ENCODE measurements around the gene PFKL. TPM values are rescaled to one million over a fixed set of nuclear protein-coding genes. Genes with fewer than 3 reads are reported as not detected.

PFKL gene
- total and polyA plus RNA-seq, 8 donors = 80.3 to 116 (median 93.5) TPM

DNA sequence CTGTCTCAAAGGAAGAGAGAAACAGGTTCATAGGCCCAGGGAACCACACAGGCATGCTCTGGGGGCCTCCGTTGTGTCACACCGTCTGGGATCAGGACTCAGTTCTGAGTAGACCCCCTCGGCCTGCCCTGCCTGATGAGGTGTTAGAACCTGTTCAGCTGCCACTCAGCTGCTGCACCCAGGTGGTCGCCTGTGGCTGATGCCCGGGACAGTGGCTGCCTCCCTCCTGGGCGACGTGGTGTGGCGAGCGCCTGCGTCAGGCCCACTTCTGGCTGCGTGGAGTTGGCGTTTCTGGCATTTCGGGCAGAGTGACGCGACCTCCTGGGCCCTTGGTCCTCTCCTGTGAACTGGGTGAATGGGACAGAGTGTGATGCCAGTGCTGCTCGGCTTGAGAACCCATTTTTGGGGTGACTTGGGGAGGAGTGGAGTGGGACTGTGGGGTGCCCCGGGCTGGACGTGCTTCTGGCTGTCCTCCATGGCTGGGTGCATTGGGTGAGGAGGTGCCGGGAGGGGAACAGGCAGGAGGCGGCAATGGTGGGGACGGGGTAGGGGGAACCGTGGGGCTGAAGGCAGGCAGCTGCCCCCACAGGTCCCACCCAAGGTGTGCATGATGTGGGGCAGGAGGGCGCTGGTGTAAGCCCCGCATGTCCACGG is 28.5 kb downstream of the PFKL start:
- TF ChIP-seq, protein P1, sequence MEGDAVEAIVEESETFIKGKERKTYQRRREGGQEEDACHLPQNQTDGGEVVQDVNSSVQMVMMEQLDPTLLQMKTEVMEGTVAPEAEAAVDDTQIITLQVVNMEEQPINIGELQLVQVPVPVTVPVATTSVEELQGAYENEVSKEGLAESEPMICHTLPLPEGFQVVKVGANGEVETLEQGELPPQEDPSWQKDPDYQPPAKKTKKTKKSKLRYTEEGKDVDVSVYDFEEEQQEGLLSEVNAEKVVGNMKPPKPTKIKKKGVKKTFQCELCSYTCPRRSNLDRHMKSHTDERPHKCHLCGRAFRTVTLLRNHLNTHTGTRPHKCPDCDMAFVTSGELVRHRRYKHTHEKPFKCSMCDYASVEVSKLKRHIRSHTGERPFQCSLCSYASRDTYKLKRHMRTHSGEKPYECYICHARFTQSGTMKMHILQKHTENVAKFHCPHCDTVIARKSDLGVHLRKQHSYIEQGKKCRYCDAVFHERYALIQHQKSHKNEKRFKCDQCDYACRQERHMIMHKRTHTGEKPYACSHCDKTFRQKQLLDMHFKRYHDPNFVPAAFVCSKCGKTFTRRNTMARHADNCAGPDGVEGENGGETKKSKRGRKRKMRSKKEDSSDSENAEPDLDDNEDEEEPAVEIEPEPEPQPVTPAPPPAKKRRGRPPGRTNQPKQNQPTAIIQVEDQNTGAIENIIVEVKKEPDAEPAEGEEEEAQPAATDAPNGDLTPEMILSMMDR (IDR thresholded peaks at IDR 0.05) = no peak
- intact Hi-C loops (cut with DNase I) = no loop called here
- no peak overlapping the region for H3K4me3 ChIP-seq

GRCh38 chr21:44329086-44329889 is 29.4 kb downstream of the PFKL start:
- TF ChIP-seq, protein P1 (IDR thresholded peaks at IDR 0.05) = no peak
- intact Hi-C loops (cut with DNase I) = no loop called here
- peaks cover 0 to 4% of the 10 kb centered on the region in 2 donors for H3K4me1 ChIP-seq
- ATAC-seq (no peak), DNase-seq (peak in 1 of 4 donors; percentile 74)
- no peaks in the 10 kb centered on the region for H3K27me3 ChIP-seq
- H3K36me3 ChIP-seq = peaks cover 0 to 62% of the 10 kb centered on the region in 2 donors
- no peak overlapping the region for H3K27ac ChIP-seq
- H3K4me3 ChIP-seq = no peak overlapping the region
- no peaks in the 10 kb centered on the region for H3K9me3 ChIP-seq

More for the DNA sequence above, 28.5 kb downstream of the PFKL start:
- ATAC-seq = no peak
- no peaks in the 10 kb centered on the region for H3K9me3 ChIP-seq
- no peaks in the 10 kb centered on the region for H3K27me3 ChIP-seq
- peaks cover 0 to 4% of the 10 kb centered on the region in 2 donors for H3K4me1 ChIP-seq
- peak in 1 of 4 donors; percentile 70 for DNase-seq
- H3K27ac ChIP-seq = no peak overlapping the region
- peaks cover 0 to 71% of the 10 kb centered on the region in 2 donors for H3K36me3 ChIP-seq

DNA sequence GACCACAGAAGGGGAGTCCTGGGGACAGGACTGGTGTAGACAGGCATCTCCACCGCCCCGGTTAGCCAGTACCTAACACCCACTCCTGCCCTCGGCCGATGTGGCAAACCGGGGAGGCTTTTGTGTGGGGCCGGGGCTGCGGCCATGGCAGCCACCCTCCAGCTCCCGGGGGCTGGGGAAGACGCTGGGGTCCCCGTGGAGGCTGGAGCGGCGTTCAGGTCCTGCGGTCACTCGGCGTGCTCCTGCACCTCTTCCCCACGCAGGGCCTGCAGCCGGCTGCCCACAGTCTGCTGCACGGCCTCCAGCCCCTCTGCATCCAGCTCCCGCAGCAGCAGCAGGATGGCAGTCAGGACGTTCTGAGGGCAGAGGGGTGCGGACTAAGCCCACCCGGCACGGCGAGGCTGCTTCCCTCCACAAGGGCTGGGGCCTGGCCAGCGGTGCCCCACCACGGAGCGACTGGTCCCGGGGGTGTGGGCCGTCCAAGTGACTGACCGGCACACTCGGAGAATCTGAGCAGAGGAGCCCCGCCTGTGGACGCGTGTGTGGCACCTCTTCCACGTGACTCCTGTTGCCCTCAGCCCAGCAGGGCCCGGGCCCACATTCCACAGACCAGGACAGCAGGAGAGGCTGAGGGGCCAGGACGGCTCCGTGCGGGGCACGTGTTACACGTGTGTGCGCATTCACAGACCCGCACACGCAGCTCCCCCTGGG is 30.3 kb downstream of the PFKL start:
- H3K27me3 ChIP-seq = no peaks in the 10 kb centered on the region
- no peaks in the 10 kb centered on the region for H3K9me3 ChIP-seq
- H3K27ac ChIP-seq = no peak overlapping the region
- TF ChIP-seq, protein P1 (IDR thresholded peaks at IDR 0.05) = no peak
- H3K4me1 ChIP-seq = peaks cover 0 to 4% of the 10 kb centered on the region in 2 donors
- peaks cover 0 to 56% of the 10 kb centered on the region in 2 donors for H3K36me3 ChIP-seq
- intact Hi-C loops (cut with DNase I) = no loop called here
- no peak for ATAC-seq
- DNase-seq = peak in 1 of 4 donors; percentile 77
- H3K4me3 ChIP-seq = no peak overlapping the region

- TF ChIP-seq, protein P1 (IDR thresholded peaks at IDR 0.05) = no peak
- Histone ChIP-seq H3K36me3 (peaks cover 0 to 56% of the 10 kb centered on the region in 2 donors), H3K4me3 (no peak overlapping the region), H3K9me3 (no peaks in the 10 kb centered on the region), H3K4me1 (peaks cover 0 to 4% of the 10 kb centered on the region in 2 donors), H3K27me3 (no peaks in the 10 kb centered on the region), H3K27ac (no peak overlapping the region)
- ATAC-seq (no peak), DNase-seq (peak in 1 of 4 donors; percentile 65)
- intact Hi-C loops (cut with DNase I) = no loop called here
These were observed 30.8 kb downstream of the PFKL start for GRCh38 chr21:44330698-44331097.

Data from left lung (tissue), 10 donors.